K562 treated with DMSO at 1 percent for 4 hours (cell line): ENCODE data around the gene PCDHGA1. TPM values are rescaled to one million over a fixed set of nuclear protein-coding genes. Genes with fewer than 3 reads are reported as not detected.

ENCODE experiments used
- total RNA-seq: library from RNA; unstranded; fragments of 300-600 nt; gene quantifications from 2 replicates; pipeline ENCODE4 v1.2.3, GENCODE V29; 2022; ENCODE audit not compliant: insufficient read depth

Gene PCDHGA1
- 0.37 TPM in 1 of 2 replicates, not detected in the other for total RNA-seq

GRCh38 chr5:141330299-141331080 is at the start of gene PCDHGA1:
PCDHGA1 (plus strand) TSS chr5:141330514.

GRCh38 chr5:141303756-141304155 is 26.6 kb upstream of the PCDHGA1 start, which contains the start of gene SLC25A2:
SLC25A2 (minus strand) TSS chr5:141304049; CDS start chr5:141303865, 184 bp downstream.

DNA sequence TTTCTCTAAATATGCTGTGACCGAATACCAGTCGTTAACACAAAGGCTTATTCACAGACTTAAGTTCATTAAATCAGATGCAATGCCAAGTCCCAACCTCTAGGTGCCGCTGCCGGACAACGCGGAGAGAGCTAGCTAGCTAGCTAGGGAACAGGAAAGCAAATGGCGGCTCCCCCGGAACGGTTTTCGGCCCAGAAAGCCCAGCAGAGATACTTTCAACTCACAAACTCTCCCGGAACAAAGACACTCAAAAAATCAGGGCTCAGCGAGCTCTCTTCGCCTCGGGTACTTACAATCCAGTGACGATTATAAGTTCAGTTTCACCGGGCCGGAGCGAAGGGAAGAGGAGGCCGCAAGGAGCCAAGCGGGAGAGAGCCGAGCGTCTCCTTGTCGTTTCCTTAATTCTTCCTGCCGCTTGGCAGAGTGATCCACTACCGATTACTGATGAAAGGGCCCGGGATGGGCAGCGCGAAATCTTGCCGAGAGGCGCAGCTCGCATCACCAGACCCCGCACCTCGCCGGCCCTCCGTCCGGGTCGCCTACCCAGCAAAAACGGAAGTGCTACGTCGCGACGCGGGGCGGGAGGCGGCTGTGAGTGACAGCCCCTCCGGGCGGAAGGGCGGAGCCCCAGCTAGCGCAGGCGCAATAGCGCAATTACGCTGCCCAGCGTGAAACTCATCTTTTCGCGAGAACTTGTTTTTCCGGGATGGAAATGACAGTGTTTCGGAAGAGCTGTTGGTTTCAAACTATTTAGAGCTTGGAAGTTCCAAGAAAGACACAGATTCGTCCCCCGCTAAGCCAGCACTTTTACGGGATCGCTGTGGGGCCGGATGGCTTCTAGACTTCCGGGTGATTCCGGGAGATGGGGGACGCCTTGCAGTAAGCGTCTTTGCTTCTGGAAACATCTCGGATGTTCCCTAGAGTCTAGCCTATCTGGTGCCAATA is 9.8 kb upstream of the PCDHGA1 start, which contains the start of gene TAF7:
TSS of gene TAF7 (minus strand) at position 560 of the 945 bp plus-strand sequence. CDS start 740 bp downstream, outside the sequence.

GRCh38 chr5:141338538-141339306 is 8.4 kb downstream of the PCDHGA1 start, which contains the start of gene PCDHGA2:
PCDHGA2 (plus strand) TSS chr5:141338760.

GRCh38 chr5:141343242-141343952 is 13.1 kb downstream of the PCDHGA1 start, which contains the start of gene PCDHGA3:
PCDHGA3 (plus strand) TSS chr5:141343829; CDS start chr5:141344034, 205 bp downstream.

GRCh38 chr5:141349917-141350619 is 19.8 kb downstream of the PCDHGA1 start, which contains the start of gene PCDHGB1:
PCDHGB1 (plus strand) TSS chr5:141350099; CDS start chr5:141350261, 162 bp downstream.

GRCh38 chr5:141354900-141355469 is 24.7 kb downstream of the PCDHGA1 start, which contains the start of gene PCDHGA4:
PCDHGA4 (plus strand) TSS chr5:141355021; CDS start chr5:141355108, 87 bp downstream.

DNA sequence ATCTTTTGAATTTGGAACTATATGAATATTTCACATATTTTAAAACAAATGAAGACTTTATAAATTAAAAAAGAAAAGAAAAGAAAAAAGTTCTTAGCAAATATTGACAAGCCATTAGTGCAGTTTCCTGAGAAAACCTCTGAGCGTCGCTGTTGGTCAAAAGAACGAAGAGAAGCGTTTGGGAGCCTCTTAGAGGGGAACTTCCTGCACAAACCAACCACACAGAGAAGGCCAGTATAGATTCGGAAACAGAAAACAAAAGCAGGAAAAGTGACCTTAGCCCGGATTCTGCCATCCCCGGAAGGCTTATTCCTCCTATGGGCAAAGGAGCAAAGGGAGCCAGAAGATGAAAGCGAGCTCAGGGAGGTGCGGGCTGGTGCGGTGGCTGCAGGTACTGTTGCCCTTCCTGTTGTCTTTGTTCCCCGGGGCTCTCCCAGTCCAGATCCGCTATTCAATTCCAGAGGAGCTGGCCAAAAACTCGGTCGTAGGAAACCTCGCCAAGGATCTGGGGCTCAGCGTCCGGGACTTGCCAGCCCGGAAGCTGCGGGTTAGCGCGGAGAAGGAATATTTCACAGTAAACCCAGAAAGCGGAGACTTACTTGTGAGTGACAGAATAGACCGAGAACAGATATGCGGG is 29.6 kb downstream of the PCDHGA1 start, which contains the start of gene PCDHGB2:
TSS of gene PCDHGB2 (plus strand) at position 205 of the 637 bp plus-strand sequence. CDS start at position 347, 142 bp downstream.

GRCh38 chr5:141363952-141364660 is 33.8 kb downstream of the PCDHGA1 start, which contains the start of gene PCDHGA5:
PCDHGA5 (plus strand) TSS chr5:141364162; CDS start chr5:141364331, 169 bp downstream.

DNA sequence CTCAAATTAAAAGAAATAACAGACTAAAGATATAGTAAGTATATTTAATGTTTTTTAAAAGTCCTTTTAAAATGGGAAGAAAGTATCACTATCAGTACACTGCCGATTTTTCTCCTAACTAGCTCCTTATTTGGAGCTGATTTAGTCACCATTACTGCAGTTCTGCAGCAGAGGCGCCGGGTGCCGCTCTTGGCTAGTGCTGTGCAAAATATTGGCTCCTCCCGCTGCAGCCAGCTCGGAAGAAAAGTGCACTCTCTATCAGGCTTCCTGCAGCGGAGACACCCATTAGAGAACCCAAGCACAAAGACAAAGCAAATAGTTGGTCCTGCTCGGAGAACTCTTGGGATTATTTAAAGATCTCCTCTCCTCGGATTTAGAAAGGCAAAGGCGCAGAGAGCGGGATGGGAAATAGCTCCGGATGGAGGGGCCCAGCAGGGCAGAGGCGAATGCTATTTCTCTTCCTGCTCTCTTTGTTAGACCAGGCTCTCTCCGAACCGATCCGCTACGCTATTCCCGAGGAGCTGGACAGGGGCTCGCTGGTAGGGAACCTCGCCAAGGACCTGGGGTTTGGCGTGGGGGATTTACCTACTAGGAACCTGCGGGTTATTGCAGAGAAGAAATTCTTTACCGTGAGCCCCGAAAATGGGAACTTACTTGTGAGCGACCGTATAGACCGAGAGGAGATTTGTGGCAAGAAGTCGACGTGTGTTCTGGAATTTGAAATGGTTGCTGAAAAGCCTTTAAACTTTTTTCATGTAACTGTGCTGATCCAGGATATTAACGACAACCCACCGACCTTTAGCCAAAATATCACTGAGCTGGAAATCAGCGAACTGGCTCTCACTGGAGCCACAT is 39.9 kb downstream of the PCDHGA1 start, which contains the start of gene PCDHGB3:
TSS of gene PCDHGB3 (plus strand) at position 249 of the 855 bp plus-strand sequence. CDS start at position 402, 153 bp downstream.

DNA sequence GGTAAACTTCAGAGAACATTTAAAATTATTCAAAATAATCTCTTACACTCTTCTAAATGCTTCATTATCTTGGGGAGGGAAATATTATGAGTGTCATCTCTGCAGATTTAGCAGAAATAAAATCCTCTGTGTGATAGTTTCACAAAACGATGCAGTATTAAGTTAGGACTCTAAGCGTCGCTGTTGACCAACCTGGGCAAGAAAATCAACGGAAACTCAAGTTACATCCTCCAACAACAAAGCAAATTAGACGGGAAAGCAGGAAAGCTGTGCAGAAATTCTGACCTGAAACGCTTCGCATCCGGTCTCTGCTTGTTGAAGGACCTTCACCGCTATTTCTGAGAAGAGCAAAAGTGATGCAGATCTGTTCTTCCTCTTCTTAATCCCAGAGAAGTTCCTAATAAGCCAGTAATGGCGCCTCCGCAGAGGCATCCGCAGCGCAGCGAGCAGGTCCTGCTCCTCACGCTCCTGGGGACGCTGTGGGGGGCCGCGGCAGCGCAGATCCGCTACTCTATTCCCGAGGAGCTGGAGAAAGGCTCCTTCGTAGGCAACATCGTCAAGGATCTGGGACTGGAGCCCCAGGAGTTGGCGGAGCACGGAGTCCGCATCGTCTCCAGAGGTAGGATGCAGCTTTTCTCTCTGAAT is 43.5 kb downstream of the PCDHGA1 start, which contains the start of gene PCDHGA6:
TSS of gene PCDHGA6 (plus strand) at position 219 of the 645 bp plus-strand sequence. CDS start at position 412, 193 bp downstream.

DNA sequence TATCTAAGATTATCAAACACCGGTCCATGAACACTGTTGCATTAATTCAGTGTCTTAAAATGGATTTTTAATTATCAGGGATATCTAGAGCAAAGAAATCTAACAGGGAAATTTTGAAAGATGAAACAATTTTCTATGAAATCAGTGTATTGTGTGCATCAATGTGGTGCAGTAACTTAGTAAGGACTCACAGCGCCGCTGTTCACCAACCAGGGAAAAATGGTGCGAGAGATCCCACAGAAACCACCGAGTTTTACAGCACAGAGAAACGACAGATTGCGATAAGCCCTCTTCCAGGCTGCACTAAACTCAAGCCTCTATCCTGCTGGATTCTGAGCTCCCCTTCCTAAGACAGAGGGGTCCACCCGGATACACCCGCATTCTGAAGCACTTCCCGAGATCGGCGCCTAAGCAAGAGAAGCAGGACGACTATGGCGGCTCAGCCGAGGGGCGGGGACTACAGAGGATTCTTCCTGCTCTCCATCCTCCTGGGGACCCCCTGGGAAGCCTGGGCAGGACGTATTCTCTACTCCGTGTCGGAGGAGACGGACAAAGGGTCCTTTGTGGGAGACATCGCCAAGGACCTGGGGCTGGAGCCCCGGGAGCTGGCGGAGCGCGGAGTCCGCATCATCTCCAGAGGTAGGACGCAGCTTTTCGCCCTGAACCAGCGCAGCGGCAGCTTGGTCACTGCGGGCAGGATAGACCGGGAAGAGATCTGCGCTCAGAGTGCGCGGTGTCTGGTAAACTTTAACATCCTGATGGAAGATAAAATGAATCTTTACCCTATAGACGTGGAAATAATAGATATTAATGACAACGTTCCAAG is 52.4 kb downstream of the PCDHGA1 start, which contains the start of gene PCDHGA7:
TSS of gene PCDHGA7 (plus strand) at position 274 of the 826 bp plus-strand sequence. CDS start at position 432, 158 bp downstream.

GRCh38 chr5:141387557-141388311 is 57.4 kb downstream of the PCDHGA1 start, which contains the start of gene PCDHGB4:
PCDHGB4 (plus strand) TSS chr5:141387698; CDS start chr5:141387885, 187 bp downstream.

GRCh38 chr5:141392429-141393198 is 62.3 kb downstream of the PCDHGA1 start, which contains the start of gene PCDHGA8:
PCDHGA8 (plus strand) TSS chr5:141392633; CDS start chr5:141392814, 181 bp downstream.

